Thoracic aorta (tissue), 2 donors: ENCODE measurements around the gene URGCP. TPM values are rescaled to one million over a fixed set of nuclear protein-coding genes. Genes with fewer than 3 reads are reported as not detected.

Source experiments
- ATAC-seq: fragments of 150-250 bp; one replicate; pipeline ENCODE4 v1.8.0; 2017; ENCODE audit warnings: low read depth; ENCODE audit not compliant: insufficient number of reproducible peaks, low FRiP score
- DNase-seq: peaks from one replicate; pipeline ENCODE4 v3.0.0-alpha.2; 2020; ENCODE audit warnings: low spot score
- H3K27ac ChIP-seq, 2 donors: fragments of 200-600 bp; sonication (generic); 1 replicate in 1 of 2; 2 replicates in 1 of 2; pipeline ENCODE4 v1.5.1; 2016; ENCODE audit warnings: mild to moderate bottlenecking in 2 of 2, moderate library complexity in 2 of 2
- H3K27me3 ChIP-seq: fragments of 200-600 bp; sonication (generic); replicated peaks from 2 replicates; pipeline ENCODE4 v1.6.0; 2016; ENCODE audit warnings: mild to moderate bottlenecking; ENCODE audit not compliant: insufficient read depth
- H3K36me3 ChIP-seq: fragments of 200-600 bp; sonication (generic); one replicate; pipeline ENCODE4 v1.5.1; 2016
- H3K4me1 ChIP-seq, 2 donors: fragments of 200-600 bp; sonication (generic); 1 replicate in 1 of 2; 2 replicates in 1 of 2; pipeline versions ENCODE4 v1.5.1 to v1.6.0; 2016; ENCODE audit warnings: low read depth in 2 of 2, mild to moderate bottlenecking in 1 of 2; ENCODE audit not compliant: control insufficient read depth in 1 of 2
- H3K4me3 ChIP-seq: fragments of 200-600 bp; sonication (generic); 2 replicates; pipeline ENCODE4 v1.5.1; 2016; ENCODE audit warnings: mild to moderate bottlenecking
- H3K9me3 ChIP-seq: fragments of 200-600 bp; sonication (generic); 2 replicates; pipeline ENCODE4 v1.5.1; 2016
- total RNA-seq, 2 donors: library from RNA; depleted of rRNA; stranded (reverse); fragments of >200 nt; gene quantifications; one replicate each; pipeline versions ENCODE4 v1.1.0 to v1.2.3, GENCODE V29; 2016
- TF ChIP-seq, protein P1 (sequence below): fragments of 200-600 bp; sonication (generic); IDR thresholded peaks from one replicate; pipeline ENCODE4 v1.5.1; 2019; ENCODE audit warnings: antibody characterized with exemption

The URGCP gene
- total RNA-seq, 2 donors from 2014 or later: 33.7 to 41.0 TPM

- ATAC-seq: no peak
- Histone ChIP-seq H3K4me3 (no peak overlapping the region), H3K36me3 (peaks cover 12% of the 10 kb centered on the region), H3K27me3 (no peaks in the 10 kb centered on the region), H3K9me3 (no peaks in the 10 kb centered on the region), H3K27ac (no peak overlapping the region), H3K4me1 (peaks cover 3 to 34% of the 10 kb centered on the region in 2 donors)
- TF ChIP-seq, protein P1, sequence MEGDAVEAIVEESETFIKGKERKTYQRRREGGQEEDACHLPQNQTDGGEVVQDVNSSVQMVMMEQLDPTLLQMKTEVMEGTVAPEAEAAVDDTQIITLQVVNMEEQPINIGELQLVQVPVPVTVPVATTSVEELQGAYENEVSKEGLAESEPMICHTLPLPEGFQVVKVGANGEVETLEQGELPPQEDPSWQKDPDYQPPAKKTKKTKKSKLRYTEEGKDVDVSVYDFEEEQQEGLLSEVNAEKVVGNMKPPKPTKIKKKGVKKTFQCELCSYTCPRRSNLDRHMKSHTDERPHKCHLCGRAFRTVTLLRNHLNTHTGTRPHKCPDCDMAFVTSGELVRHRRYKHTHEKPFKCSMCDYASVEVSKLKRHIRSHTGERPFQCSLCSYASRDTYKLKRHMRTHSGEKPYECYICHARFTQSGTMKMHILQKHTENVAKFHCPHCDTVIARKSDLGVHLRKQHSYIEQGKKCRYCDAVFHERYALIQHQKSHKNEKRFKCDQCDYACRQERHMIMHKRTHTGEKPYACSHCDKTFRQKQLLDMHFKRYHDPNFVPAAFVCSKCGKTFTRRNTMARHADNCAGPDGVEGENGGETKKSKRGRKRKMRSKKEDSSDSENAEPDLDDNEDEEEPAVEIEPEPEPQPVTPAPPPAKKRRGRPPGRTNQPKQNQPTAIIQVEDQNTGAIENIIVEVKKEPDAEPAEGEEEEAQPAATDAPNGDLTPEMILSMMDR: no peak
- DNase-seq: no peak
These were observed 17.1 kb downstream of the URGCP start for GRCh38 chr7:43888993-43889945.

GRCh38 chr7:43884617-43885016 is 21.8 kb downstream of the URGCP start:
- no peak for ATAC-seq
- TF ChIP-seq, protein P1: no peak

GRCh38 chr7:43884209-43884608 is 22.2 kb downstream of the URGCP start:
- H3K36me3 ChIP-seq: peaks cover 24% of the 10 kb centered on the region
- ATAC-seq (no peak), DNase-seq (no peak)
- no peak overlapping the region for H3K27ac ChIP-seq
- no peak overlapping the region for H3K4me3 ChIP-seq
- H3K27me3 ChIP-seq: no peaks in the 10 kb centered on the region
- H3K9me3 ChIP-seq: no peaks in the 10 kb centered on the region
- H3K4me1 ChIP-seq: peaks cover 6 to 14% of the 10 kb centered on the region in 2 donors
- TF ChIP-seq, protein P1: no peak

More at GRCh38 chr7:43884617-43885016, 21.8 kb downstream of the URGCP start:
- Histone ChIP-seq H3K4me3 (no peak overlapping the region), H3K9me3 (no peaks in the 10 kb centered on the region), H3K27me3 (no peaks in the 10 kb centered on the region), H3K27ac (no peak overlapping the region), H3K36me3 (peaks cover 24% of the 10 kb centered on the region), H3K4me1 (peaks cover 6 to 14% of the 10 kb centered on the region in 2 donors)
- DNase-seq: no peak

DNA sequence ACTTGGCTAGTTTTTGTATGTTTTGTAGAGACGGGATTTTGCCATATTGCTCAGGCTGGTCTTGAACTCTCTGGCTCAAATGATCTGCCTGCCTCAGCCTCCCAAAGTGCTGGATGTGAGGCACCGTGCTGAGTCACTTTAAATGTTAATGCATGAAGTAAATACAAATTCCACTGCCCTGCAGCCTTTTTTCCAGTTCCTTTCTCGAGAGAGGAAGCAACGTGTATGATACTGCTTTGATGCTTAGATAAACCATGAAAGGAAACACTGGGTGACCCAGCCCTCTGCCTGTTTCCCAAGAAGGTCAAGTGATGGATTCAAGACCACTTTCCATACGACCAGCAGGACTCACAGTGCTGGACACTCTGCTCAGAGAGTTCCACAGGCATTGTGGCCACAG is 25.8 kb downstream of the URGCP start:
- H3K4me3 ChIP-seq: no peak overlapping the region
- H3K36me3 ChIP-seq: peaks cover 48% of the 10 kb centered on the region
- no peak for DNase-seq
- H3K9me3 ChIP-seq: no peaks in the 10 kb centered on the region
- H3K4me1 ChIP-seq: peaks cover 13 to 20% of the 10 kb centered on the region in 2 donors
- no peaks in the 10 kb centered on the region for H3K27me3 ChIP-seq
- no peak for ATAC-seq
- peak overlapping the region in 1 of 2 donors; percentile 55 for H3K27ac ChIP-seq
- TF ChIP-seq, protein P1: no peak

DNA sequence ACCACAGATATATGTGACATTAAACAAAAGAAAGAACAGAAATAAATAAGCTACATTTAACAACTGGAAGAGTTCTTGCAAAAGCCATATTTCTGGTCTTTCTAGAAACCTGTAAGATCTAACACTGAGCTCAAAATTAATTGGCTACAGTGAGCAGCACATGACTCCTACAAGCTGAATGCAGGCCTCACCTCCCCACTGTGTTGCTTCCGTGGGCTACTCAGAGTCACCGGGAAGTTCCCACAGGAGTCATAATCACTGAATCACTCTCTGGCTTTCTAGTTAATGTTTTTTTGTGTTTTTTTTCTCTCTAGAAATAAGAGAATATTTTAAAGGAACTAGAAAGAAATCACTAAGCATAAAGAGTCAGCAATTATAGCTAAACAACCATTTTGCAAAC is 26.9 kb downstream of the URGCP start:
- ATAC-seq (peak; percentile 72), DNase-seq (no peak)
- Histone ChIP-seq H3K27ac (peak overlapping the region; percentile 55 to 61), H3K27me3 (no peaks in the 10 kb centered on the region), H3K36me3 (peaks cover 43% of the 10 kb centered on the region), H3K4me1 (peaks cover 13 to 20% of the 10 kb centered on the region in 2 donors), H3K9me3 (no peaks in the 10 kb centered on the region), H3K4me3 (no peak overlapping the region)
- TF ChIP-seq, protein P1: no peak
